ENCODE results near the gene GH2.
"Not testable (repeated sequence)": the region's sequence is repeated elsewhere in the genome, so short reads cannot be mapped to it uniquely, and the experiment has no call there.

GH2 gene

GRCh38 chr17:63910096-63910495, 28.4 kb upstream of the GH2 start:
- no peak for DNase-seq

GRCh38 chr17:63909586-63909985, 27.8 kb upstream of the GH2 start:
- not testable (repeated sequence) for DNase-seq

DNA sequence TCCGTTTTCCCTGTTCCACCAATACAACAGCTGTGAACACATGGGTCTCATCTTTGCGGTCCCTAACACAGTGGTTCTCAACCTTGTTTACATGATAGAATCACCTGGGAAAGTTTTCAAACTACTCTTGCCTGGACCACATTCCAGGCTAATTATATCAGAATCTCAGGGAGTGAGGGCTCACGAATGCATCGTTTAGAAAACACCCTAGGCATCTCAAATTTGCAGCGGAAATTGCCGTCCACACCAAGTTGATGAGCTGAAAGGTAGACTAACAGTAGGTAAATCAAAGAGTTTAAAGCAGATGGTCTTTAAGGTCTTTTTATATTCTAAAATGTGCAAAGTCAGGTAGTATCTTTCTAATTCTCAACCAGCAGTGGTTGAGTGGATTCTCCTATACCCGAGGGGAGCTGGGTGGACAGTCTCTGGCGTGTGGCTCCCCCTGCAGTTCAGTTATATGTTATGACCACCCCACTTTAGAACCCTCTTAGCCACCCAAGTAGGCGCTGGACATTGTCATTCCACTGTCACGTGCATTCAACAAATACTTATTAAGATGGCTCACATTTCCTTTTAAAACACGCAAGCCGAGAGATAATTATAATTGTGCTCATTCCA, 25.5 kb upstream of the GH2 start:
- DNase-seq = not testable (repeated sequence)

- not testable (repeated sequence) for DNase-seq
These were observed 23.1 kb upstream of the GH2 start for GRCh38 chr17:63904796-63905195.

GRCh38 chr17:63903787-63904201, 22.1 kb upstream of the GH2 start:
- DNase-seq = not testable (repeated sequence)

DNA sequence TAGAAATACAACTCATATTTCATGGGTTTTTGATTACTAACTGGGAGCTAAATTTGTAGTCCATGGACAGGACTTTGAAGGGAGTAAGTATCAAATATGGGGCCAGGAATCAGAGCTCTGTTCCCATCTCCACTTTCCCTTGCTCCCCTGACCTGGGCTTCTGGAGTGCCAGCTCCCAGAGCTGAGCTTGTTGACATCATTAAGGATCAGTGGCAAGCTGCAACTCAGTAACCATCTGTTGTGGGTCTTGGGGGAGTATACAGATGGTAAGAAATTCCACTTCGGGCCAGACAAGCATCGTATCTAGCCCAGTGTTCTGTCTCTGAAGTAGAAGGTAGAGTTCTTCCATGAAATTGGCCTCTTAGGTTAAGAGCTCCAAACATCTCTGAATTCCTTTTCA, 20.2 kb upstream of the GH2 start:
- not testable (repeated sequence) for DNase-seq

DNA sequence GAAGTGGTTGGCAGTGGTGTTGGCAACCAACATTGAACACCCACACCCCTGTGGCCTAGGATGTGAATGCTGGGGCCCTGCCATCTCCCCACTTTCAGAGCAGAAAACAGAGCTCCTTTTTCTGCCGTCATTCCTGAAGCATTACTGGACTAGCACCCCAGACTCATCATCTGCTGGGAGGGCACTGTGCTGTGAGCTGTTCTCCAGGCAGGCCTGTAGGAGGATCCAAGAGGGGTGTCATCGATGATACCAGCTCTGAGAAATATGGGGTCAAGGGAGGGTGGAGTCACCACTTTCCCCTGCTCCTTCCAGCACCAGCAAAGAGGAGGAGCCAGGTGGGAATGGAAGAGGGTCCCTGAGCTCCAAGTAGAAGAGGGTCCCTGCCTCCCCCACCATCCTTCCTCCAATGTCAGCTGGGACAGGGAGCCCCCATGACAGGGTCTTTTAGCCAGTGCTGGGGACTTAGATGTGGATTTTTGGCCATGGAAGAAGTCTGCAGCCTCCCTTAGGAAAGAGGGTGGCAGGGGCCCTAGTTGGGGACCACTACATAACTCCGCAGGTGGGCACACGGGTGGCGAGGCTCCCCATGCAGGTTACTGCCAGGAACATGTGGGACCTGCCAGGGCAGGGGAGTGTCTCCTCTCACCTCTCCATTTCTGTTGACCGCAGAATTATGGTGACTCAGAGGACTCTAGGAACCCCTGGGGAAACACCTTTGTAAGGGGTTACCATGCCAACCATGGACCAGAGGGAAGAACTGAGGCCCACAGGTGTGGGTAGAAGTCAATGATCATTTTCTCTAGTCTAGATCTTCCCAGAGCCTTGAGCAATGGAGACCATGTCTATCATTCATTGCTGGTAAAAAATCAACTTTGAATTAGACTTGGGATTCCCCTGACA, 17.4 kb upstream of the GH2 start:
- DNase-seq = not testable (repeated sequence)

DNA sequence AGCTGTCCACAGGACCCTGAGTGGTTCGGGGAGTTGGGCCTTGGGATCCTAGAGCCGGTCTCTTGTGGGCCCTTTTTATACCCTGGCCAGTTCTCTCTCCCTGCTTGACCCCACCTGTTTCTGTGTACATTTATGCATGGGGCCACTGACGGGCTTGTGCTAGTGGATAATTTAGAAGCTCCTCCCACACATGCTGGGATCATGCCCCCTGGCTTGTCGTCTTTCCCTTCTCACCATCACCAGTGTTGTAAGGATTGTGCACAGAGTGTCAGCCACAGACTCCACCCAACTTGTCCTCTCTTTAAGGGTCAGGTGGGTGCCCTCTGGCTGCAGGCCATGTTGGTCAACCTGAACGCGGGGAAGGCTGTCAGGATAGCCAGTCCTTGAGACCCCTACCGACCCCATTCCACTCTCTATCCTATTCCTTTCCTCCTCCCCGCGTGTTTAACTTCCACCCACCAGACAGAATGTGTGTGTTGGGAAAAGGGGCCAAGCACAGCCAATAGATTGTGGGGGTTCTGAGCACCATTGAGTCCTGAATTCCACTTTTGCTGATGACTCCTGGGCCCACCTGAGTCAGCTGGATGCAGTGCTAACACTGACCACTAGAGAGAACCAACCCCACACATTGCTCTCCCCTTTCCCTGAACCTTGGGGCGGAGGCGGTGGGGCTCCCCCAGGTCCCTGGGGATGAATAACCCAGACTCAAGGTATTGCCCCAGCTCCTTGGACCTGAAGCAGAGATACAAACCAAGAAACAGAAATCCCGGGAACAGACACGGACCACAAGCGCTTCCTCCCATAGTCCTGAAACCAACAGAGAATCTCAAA, 15.0 kb upstream of the GH2 start, which contains the start of gene CSH1:
Gene CSH1 (minus strand): TSS at position 51 of the 831 bp plus-strand sequence. CDS start 63 bp downstream, outside the sequence.
- DNase-seq = not testable (repeated sequence)

DNA sequence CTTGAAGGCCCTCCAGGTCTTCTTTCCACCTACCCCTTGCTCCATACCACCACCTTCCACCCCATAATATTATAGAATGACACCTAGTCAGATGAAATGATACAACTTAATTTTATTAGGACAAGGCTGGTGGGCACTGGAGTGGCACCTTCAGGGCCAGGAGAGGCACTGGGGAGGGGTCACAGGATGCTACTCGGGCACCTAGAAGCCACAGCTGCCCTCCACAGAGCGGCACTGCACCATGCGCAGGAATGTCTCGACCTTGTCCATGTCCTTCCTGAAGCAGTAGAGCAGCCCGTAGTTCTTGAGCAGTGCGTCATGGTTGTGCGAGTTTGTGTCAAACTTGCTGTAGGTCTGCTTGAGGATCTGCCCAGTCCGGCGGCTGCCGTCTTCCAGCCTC, 13.1 kb upstream of the GH2 start:
- DNase-seq = not testable (repeated sequence)

DNA sequence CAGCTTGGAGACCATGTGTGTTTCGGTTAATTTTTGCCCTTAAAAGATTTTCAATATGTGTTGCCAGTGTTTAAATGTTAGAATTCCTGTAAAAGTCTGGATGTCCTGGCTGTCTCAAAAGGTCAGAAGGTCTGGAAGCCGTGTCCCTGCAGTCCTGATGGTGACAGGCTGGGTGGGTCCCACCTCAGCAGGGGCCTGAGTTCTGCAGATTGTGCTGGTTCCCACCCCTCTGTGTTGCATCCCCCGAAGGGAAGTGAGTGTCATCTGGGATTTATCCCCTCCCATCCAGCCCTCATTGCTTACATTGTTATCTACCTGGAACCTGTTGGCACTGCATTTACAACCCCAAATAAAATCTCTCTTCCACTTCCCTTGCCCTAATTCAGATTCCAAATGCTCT, 12.3 kb upstream of the GH2 start:
- DNase-seq = not testable (repeated sequence)

GRCh38 chr17:63892316-63893037, 10.7 kb upstream of the GH2 start:
- DNase-seq = not testable (repeated sequence)

- not testable (repeated sequence) for DNase-seq
These were observed 7.5 kb upstream of the GH2 start for GRCh38 chr17:63889026-63889848.

DNA sequence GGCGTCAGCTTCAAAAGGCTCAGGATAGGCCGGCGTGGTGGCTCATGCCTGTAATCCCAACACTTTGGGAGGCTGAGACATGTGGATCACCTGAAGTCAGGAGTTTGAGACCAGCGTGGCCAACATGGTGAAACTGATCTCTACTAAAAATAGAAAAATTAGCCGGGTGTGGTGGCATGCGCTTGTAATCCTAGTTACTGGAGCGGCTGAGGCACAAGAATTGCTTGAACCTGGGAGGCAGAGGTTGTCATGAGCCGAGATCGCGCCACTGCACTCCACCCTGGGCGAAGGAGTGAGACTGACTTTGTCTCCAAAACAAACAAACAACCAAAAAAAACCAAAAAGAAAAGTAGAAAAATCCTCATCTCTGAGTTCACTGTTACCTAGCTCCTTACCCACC, 3.4 kb upstream of the GH2 start:
- not testable (repeated sequence) for DNase-seq

DNA sequence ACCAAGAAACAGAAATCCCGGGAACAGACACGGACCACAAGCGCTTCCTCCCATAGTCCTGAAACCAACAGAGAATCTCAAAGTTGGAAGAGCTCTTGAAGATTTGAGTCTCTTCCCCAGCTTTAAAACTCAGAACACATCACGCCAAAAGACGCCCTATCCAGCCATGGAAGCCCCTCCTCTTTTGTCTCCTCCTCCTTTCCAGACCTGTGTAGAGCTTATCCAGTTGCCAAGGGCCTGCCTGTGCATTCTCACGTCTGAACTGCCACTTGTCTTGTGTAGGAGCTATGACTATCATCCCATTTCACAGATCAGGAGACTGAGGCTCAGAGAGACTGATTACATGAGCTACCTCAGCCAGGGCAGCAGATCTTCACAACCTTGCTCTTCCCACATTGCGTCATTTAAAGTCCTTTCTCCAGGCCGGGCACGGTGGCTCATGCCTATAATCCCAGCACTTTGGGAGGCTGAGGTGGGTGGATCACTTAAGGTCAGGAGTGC, 932 bp upstream of the GH2 start:
- DNase-seq = not testable (repeated sequence)

DNA sequence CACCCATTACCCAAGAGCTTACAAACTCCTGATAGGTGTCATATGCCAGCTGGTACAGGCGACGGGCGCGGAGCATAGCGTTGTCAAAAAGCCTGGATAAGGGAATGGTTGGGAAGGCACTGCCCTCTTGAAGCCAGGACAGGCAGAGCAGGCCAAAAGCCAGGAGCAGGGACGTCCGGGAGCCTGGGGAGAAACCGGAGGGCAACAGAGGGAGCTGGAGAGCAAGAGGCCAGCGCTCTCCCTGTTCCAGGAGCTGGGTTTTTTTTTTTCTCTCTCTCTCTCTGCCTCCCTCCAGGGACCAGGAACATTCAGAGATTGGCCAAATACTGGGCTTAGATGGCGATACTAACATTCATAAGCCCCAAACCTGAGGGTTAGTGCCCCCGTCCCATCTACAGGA, 407 bp downstream of the GH2 start:
- not testable (repeated sequence) for DNase-seq

GRCh38 chr17:63880706-63881105, 1.0 kb downstream of the GH2 start:
- DNase-seq = no peak

GRCh38 chr17:63878413-63878812, 3.3 kb downstream of the GH2 start:
- DNase-seq = not testable (repeated sequence)

GRCh38 chr17:63874693-63875092, 7.1 kb downstream of the GH2 start:
- not testable (repeated sequence) for DNase-seq

- not testable (repeated sequence) for DNase-seq
These were observed 7.6 kb downstream of the GH2 start for GRCh38 chr17:63874061-63874626.

DNA sequence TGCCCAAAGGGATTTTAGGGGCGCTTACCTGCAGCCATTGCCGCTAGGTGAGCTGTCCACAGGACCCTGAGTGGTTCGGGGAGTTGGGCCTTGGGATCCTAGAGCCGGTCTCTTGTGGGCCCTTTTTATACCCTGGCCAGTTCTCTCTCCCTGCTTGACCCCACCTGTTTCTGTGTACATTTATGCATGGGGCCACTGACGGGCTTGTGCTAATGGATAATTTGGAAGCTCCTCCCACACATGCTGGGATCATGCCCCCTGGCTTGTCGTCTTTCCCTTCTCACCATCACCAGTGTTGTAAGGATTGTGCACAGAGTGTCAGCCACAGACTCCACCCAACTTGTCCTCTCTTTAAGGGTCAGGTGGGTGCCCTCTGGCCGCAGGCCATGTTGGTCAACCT, 8.2 kb downstream of the GH2 start, which contains the start of gene CSH2:
Gene CSH2 (minus strand): TSS at position 101 of the 400 bp plus-strand sequence. CDS start 63 bp downstream, at position 38.
- DNase-seq = not testable (repeated sequence)
